Bronchial epithelial cell (primary cell): Measurements from ENCODE around the gene EIF4G2. TPM values are rescaled to one million over a fixed set of nuclear protein-coding genes. Genes with fewer than 3 reads are reported as not detected.

ENCODE experiments used
- DNase-seq: peaks from one replicate; pipeline ENCODE4 v3.0.0-alpha.2; 2010; ENCODE audit warnings: low read depth
- FAIRE-seq: peaks from 2 replicates; lab custom pipeline; 2011; peaks lifted over from hg19 to GRCh38; lab: Jason Lieb, UNC
- H3K27me3 ChIP-seq: 2 replicates; pipeline ENCODE4 v1.5.1; 2011; ENCODE audit warnings: low read length; ENCODE audit not compliant: control insufficient read depth, insufficient read depth
- H3K36me3 ChIP-seq: 2 replicates; pipeline ENCODE4 v1.5.1; 2011; ENCODE audit warnings: low read length; ENCODE audit not compliant: control insufficient read depth, insufficient read depth
- H3K4me3 ChIP-seq: 2 replicates; pipeline ENCODE4 v1.5.1; 2011; ENCODE audit warnings: mild to moderate bottlenecking, low read depth, low read length, control low read depth
- total RNA-seq: library from RNA; depleted of rRNA; stranded (reverse); fragments of >200 nt; gene quantifications from 2 replicates; pipeline ENCODE4 v1.2.1, GENCODE V29; 2014
- TF ChIP-seq, protein P1 (sequence below): IDR thresholded peaks from 2 replicates; pipeline ENCODE4 v1.5.1; 2011; ENCODE audit warnings: mild to moderate bottlenecking, moderate library complexity, low read length, control low read depth, inconsistent platforms; ENCODE audit not compliant: insufficient read depth, severe bottlenecking

Gene EIF4G2
- total RNA-seq, 1 donor from 2014 or later = 384 TPM

DNA sequence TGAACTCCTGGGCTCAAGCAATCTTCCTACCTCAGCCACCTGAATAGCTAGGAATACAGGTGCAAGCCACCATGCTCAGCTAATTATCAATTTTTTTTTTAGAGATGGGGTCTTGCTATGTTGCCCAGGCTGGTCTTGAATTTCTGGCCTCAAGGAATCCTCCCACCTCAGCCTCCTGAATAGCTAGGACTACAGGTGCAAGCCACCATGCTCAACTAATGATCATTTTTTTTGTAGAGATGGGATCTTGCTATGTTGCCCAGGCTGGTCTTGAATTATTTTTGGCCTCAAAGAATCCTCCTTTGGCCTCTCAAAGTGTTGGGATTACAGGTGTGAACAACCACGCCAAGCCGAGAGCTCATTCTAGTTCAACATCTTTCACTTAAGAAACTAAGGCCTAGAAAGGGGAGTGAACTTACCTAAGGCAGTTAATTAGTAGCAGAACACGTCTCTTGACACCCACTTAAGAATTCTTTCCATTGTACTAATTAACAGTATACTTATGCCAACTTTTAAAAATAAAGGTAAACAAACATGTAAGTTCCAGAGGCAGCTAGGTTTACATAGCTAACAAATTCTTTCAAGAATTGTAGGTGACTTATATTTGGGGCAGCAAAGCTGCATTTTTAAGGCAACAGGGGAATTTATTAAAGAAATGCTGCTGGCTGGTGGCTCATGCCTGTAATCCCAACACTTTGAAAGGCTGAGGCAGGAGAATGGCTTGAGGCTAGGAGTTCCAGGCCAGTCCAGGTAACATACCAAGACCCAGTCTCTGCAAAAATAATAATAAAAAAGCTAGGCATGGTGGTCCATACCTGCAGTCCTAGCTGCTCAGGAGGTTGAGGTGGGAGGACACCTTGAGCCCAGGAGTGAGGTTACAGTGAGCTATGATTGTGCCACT lies 39.5 kb upstream of the EIF4G2 start:
- DNase-seq (no peak), FAIRE-seq (no peak)
- TF ChIP-seq, protein P1, sequence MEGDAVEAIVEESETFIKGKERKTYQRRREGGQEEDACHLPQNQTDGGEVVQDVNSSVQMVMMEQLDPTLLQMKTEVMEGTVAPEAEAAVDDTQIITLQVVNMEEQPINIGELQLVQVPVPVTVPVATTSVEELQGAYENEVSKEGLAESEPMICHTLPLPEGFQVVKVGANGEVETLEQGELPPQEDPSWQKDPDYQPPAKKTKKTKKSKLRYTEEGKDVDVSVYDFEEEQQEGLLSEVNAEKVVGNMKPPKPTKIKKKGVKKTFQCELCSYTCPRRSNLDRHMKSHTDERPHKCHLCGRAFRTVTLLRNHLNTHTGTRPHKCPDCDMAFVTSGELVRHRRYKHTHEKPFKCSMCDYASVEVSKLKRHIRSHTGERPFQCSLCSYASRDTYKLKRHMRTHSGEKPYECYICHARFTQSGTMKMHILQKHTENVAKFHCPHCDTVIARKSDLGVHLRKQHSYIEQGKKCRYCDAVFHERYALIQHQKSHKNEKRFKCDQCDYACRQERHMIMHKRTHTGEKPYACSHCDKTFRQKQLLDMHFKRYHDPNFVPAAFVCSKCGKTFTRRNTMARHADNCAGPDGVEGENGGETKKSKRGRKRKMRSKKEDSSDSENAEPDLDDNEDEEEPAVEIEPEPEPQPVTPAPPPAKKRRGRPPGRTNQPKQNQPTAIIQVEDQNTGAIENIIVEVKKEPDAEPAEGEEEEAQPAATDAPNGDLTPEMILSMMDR = no peak
- Histone ChIP-seq H3K4me3 (no peak overlapping the region), H3K36me3 (peaks cover 1% of the 10 kb centered on the region), H3K27me3 (no peaks in the 10 kb centered on the region)

DNA sequence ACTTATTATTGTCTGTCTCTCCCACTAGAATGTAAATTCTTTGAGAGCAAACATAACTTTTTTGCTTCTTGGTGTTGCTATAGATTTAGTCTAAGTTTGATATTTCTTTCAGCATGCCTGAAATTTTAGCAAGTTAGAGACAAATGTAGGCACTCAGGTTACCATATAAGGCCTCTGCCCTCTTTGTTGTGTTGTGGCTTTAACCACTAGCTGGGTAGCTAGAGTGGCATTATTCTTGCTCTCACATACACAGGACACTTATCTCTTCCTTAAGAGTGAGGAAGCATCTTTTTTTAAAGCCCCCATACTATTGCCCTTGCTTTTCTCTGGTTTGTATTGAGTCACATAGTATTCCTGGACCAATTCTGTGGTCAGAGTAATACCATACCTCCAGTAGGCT lies 37.9 kb upstream of the EIF4G2 start:
- no peaks in the 10 kb centered on the region for H3K36me3 ChIP-seq
- no peaks in the 10 kb centered on the region for H3K27me3 ChIP-seq
- DNase-seq (no peak), FAIRE-seq (no peak)
- TF ChIP-seq, protein P1 = no peak
- no peak overlapping the region for H3K4me3 ChIP-seq

DNA sequence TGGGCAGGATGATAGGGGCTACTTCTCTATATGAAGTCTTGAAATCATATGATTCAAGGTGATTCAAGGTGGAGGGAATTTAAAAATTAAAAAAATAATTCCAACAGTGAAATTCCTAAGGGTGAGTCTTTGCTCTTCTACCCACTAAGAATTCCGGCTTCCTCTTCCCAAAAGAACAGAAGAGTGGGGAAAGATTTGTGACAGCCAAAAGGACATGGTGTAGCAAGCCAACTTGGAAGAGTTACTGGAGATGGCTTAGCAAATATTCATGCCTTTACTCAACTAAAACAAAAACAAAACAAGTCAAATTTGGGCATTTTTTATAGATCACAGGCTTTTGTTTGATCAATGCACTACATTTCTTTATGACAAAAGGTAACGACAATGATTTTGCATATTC lies 36.9 kb upstream of the EIF4G2 start:
- no peaks in the 10 kb centered on the region for H3K27me3 ChIP-seq
- DNase-seq = no peak
- TF ChIP-seq, protein P1 = no peak
- H3K36me3 ChIP-seq = no peaks in the 10 kb centered on the region
- H3K4me3 ChIP-seq = no peak overlapping the region
- no peak for FAIRE-seq

DNA sequence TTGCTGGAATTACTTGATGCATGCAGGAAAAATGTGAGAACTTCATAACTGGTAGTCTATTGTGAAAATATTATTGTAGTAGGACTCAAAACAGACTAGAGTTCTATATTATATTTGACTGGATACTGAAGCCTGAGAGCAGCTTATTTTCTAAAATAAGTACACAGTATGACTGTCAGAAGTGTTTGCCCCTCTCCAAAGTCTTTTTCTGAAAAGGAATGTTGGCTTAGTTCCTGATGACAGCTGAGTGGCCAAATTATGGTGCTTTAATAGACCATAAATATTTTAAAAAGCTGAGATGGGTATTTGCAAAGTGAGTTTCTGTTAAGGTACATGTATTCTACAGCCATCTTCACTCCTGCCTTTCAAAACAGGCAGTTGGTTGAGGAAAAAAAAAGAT lies 36.1 kb upstream of the EIF4G2 start:
- DNase-seq (no peak), FAIRE-seq (no peak)
- Histone ChIP-seq H3K4me3 (no peak overlapping the region), H3K36me3 (no peaks in the 10 kb centered on the region), H3K27me3 (no peaks in the 10 kb centered on the region)
- TF ChIP-seq, protein P1 = no peak

DNA sequence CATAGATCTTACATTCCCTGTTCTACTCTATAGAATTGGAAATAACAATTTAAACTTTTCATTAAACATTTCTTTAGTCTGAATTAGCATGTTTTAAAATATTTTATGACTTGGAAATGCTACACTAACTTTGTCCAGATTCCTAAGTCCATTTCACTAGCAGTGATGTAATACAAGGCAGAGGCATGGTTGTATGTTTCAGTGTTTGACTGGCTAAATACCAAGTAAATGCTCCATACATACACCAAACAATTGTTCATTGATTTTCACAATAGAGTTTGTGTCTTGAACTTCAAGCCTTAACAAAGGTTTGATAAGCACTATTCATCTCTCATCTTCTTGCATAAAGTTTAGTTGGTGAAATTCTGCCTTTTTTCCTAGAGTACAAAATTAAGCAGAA lies 35.6 kb upstream of the EIF4G2 start:
- FAIRE-seq = no peak

More for the DNA sequence above, 35.6 kb upstream of the EIF4G2 start:
- H3K27me3 ChIP-seq = no peaks in the 10 kb centered on the region
- H3K36me3 ChIP-seq = no peaks in the 10 kb centered on the region
- DNase-seq = no peak
- TF ChIP-seq, protein P1 = no peak
- no peak overlapping the region for H3K4me3 ChIP-seq
